K562 (cell line): ENCODE data around the gene PRRC2B. TPM values are rescaled to one million over a fixed set of nuclear protein-coding genes. Genes with fewer than 3 reads are reported as not detected.
A peak's percentile ranks its signal among the peaks of the same experiment; 100 is the strongest.

ENCODE experiments used
- CTCF ChIP-seq, 3 experiments: IDR thresholded peaks in 2 of 3; conservative IDR thresholded peaks in 1 of 3; 2 replicates each; pipeline ENCODE4 v1.5.1; 2011 to 2012; ENCODE audit warnings: low read length in 3 of 3, mild to moderate bottlenecking in 3 of 3, control low read depth in 2 of 3, improper control_type of control experiment in 1 of 3, inconsistent platforms in 1 of 3, low read depth in 1 of 3, mixed read lengths in 1 of 3, moderate library complexity in 1 of 3; ENCODE audit not compliant: insufficient read depth in 2 of 3
- RERE ChIP-seq: sonication (generic); formaldehyde crosslinking; IDR thresholded peaks from 2 replicates; pipeline ENCODE4 v1.8.0; 2023; ENCODE audit warnings: missing genetic modification reagents, mild to moderate bottlenecking, borderline replicate concordance
- VEZF1 ChIP-seq: fragments of 200-800 bp; sonication (Bioruptor generic); IDR thresholded peaks from 2 replicates; pipeline ENCODE4 v1.6.1; 2017; ENCODE audit warnings: missing genetic modification characterization, missing compliant biosample characterization
- ZEB2 ChIP-seq: fragments of 450-650 bp; IDR thresholded peaks from 2 replicates; pipeline ENCODE4 v1.6.1; 2016
- ZNF707 ChIP-seq: fragments of 250-450 bp; sonication (Bioruptor Pico); conservative IDR thresholded peaks from 2 replicates; pipeline ENCODE4 v1.8.0; 2022; ENCODE audit warnings: inconsistent platforms, mild to moderate bottlenecking, moderate library complexity
- ZNF740 ChIP-seq, 3 experiments: fragments of 200-800 bp in 1 of 3; sonication (Bioruptor generic) in 1 of 3; sonication (generic) in 1 of 3; formaldehyde crosslinking in 1 of 3; IDR thresholded peaks; 2 replicates each; pipeline versions ENCODE4 v1.6.1 to v1.8.0; 2016 to 2022; ENCODE audit warnings: mild to moderate bottlenecking in 2 of 3, missing compliant biosample characterization in 2 of 3, missing genetic modification characterization in 2 of 3, missing genetic modification reagents in 1 of 3
- polyA plus RNA-seq, 8 experiments: library from polyadenylated mRNA; depleted of rRNA in 4 of 8; stranded (reverse) in 5 of 8; unstranded in 3 of 8; fragments of >200 nt; fragmentation: Nextera tagmentation in 2 of 8; fragmentation: Illumina TruSeq in 1 of 8; extraction: Ambion mirVana in 2 of 8; extraction: Trizol in 1 of 8; gene quantifications; 2 replicates each; pipeline versions ENCODE4 v1.2.1 to v1.2.3, GENCODE V29; 2011 to 2014; ENCODE audit warnings: inconsistent platforms in 1 of 8, missing spikeins in 1 of 8
- total RNA-seq, 7 experiments: library from RNA; depleted of rRNA in 6 of 7; stranded (reverse); fragments of >200 nt in 6 of 7; fragmentation: Illumina TruSeq in 2 of 7; extraction: Trizol in 2 of 7; gene quantifications; 2 replicates each; pipeline versions ENCODE4 v1.2.1 to v1.2.3, GENCODE V29; 2011 to 2021; ENCODE audit warnings: low replicate concordance in 1 of 7

PRRC2B gene
- total and polyA plus RNA-seq, 9 of the 15 experiments (the other 6 are each of a cell fraction or from before 2014, with no cell fraction given) = 0.34 to 125 (median 30.9) TPM

- TF ChIP-seq RERE (CRISPR knock-in tag) = no peak
- peak; percentile 42; the same call in 1 of the 2 replicates for TF ChIP-seq VEZF1
- TF ChIP-seq ZNF740 (CRISPR knock-in tag; IDR thresholded peaks at IDR 0.05) = 0 out of 2 replicates have a peak, but pooled peaks have one; percentile 41
- TF ChIP-seq ZNF740 (tag; IDR thresholded peaks at IDR 0.05) = 0 out of 4 replicates have a peak, but pooled peaks of 1 of the 2 experiments have one; percentile 54
- TF ChIP-seq ZEB2 = no peak
- peak; percentile 50 to 62 (median 55); a peak in 5 of 6 replicates for TF ChIP-seq CTCF (IDR thresholded peaks at IDR 0.05 in 2 of 3, conservative IDR thresholded peaks at IDR 0.05 in 1 of 3; ENCODE audit: insufficient read depth in 2 of 3, low read depth in 1 of 3, low read length in 3 of 3)
- TF ChIP-seq ZNF707 = no peak
Measured at GRCh38 chr9:131478421-131478868, 84.6 kb downstream of the PRRC2B start (continued).
